Aorta (tissue), 5 donors: Measurements from ENCODE around the gene OVOL3. TPM values are rescaled to one million over a fixed set of nuclear protein-coding genes. Genes with fewer than 3 reads are reported as not detected.
A peak's percentile ranks its signal among the peaks of the same experiment; 100 is the strongest.

ENCODE experiments used
- ATAC-seq: fragments of 200-7000 bp; cut with Tn5 transposase; one replicate; pipeline ENCODE4 v1.9.1; 2022; ENCODE audit warnings: moderate library complexity; ENCODE audit not compliant: low FRiP score
- DNase-seq, 2 donors: peaks; one replicate each; pipeline ENCODE4 v3.0.0-alpha.2; 2020
- H3K27ac ChIP-seq, 2 donors: one replicate each; pipeline ENCODE4 v1.5.1; 2013; ENCODE audit warnings: low read length in 2 of 2, mild to moderate bottlenecking in 2 of 2, moderate library complexity in 2 of 2, control low read depth in 1 of 2, inconsistent platforms in 1 of 2, low read depth in 1 of 2
- H3K27me3 ChIP-seq, 2 donors: one replicate each; pipeline ENCODE4 v1.6.1; 2013; ENCODE audit warnings: control low read depth in 1 of 2, low read length in 1 of 2, mild to moderate bottlenecking in 1 of 2, moderate library complexity in 1 of 2; ENCODE audit not compliant: insufficient read depth in 2 of 2, control insufficient read depth in 1 of 2
- H3K36me3 ChIP-seq, 2 donors: one replicate each; pipeline ENCODE4 v1.6.1; 2013; ENCODE audit warnings: control low read depth in 1 of 2, low read length in 1 of 2, mild to moderate bottlenecking in 1 of 2; ENCODE audit not compliant: insufficient read depth in 2 of 2, control insufficient read depth in 1 of 2
- H3K4me1 ChIP-seq, 2 donors: one replicate each; pipeline ENCODE4 v1.6.1; 2013; ENCODE audit warnings: low read length in 2 of 2, control low read depth in 1 of 2, mild to moderate bottlenecking in 1 of 2, moderate library complexity in 1 of 2; ENCODE audit not compliant: insufficient read depth in 2 of 2, control insufficient read depth in 1 of 2
- H3K4me3 ChIP-seq, 2 donors: one replicate each; pipeline ENCODE4 v1.5.1; 2013; ENCODE audit warnings: low read length in 2 of 2, control low read depth in 1 of 2, mild to moderate bottlenecking in 1 of 2
- H3K9me3 ChIP-seq: one replicate; pipeline ENCODE4 v1.6.1; 2013; ENCODE audit warnings: mild to moderate bottlenecking, low read length; ENCODE audit not compliant: control insufficient read depth
- WGBS, 2 donors: extraction: QIAGEN DNeasy Blood & Tissue Kit; methylation state at CpG; one replicate each; pipeline ENCODE4 v1.1.7; 2013; 5-methylcytosine and 5-hydroxymethylcytosine counted together
- intact Hi-C, 2 donors: fragments of 100-400 bp; cut with DNase I; formaldehyde crosslinking; loops; one replicate each; pipeline versions ENCODE4 v1.14.2 to v1.15.0; 2022
- polyA plus RNA-seq, 2 donors: library from polyadenylated mRNA; stranded (reverse); fragments of 200-250 nt; gene quantifications; one replicate each; pipeline ENCODE4 v1.2.3, GENCODE V29; 2013
- total RNA-seq, 2 donors: library from RNA; stranded (reverse); fragmentation: NEBNext Ultra II Directional; extraction: Animal tissue kit (Norgen Biotek cat#: 25700); gene quantifications; one replicate each; pipeline ENCODE4 v1.2.1, GENCODE V29; 2021
- donor health status: healthy with polysubstance abuse.
- donor health status: Bipolar disorder and iron deficiency.
- donor health status: DM: no; HTN: no; CAD: no.
- donor health status: DM: no; HTN: no; CAD: no.
- donor health status: DM: yes; HTN: yes; CAD: no.

Gene OVOL3
- total and polyA plus RNA-seq, 4 donors = not detected

DNA sequence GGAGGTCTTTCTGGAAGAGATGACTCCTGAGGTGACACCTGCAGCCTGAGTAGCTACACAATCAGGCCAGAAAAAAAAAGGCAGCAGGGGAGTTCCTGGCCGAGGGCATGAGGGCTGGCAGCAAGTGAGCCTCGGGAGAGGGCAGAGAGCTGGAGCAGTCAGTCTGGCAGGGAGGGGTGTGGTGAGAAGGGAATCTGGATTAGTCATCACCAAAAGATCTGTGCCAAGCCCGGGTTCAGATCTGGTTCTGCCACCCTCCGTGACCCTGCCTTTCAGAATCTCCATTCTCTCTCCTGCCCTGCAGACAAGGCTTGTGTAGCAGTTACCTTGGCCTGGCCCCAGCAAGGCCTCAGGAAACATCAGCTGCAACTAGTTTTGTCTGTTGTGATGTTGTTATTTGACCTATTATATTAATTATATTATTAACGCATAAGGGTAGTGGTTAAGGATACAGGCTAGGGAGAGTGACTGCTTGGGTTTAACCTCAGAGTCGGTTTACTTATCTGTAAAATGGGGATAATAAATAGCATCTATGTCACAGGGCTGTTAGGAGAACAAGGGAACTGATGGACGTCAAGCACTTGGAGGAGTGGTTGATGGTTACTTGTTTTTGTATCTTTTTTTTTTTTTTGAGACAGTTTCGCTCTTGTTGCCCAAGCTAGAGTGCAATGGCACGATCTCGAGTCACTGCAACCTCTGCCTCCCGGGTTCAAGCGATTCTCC lies 26.2 kb downstream of the OVOL3 start:
- peak overlapping the region in 1 of 2 donors; percentile 95 for H3K27ac ChIP-seq
- DNase-seq (peak; percentile 81 to 83), ATAC-seq (peak; percentile 47)
- no peak overlapping the region for H3K4me3 ChIP-seq
- no peaks in the 10 kb centered on the region for H3K4me1 ChIP-seq
- intact Hi-C loops = no loop called here
- H3K9me3 ChIP-seq = no peaks in the 10 kb centered on the region
- H3K27me3 ChIP-seq = no peaks in the 10 kb centered on the region
- 41 to 43% methylated on average over 12 of the region's 12 CpGs for WGBS, 2 donors
- no peaks in the 10 kb centered on the region for H3K36me3 ChIP-seq

DNA sequence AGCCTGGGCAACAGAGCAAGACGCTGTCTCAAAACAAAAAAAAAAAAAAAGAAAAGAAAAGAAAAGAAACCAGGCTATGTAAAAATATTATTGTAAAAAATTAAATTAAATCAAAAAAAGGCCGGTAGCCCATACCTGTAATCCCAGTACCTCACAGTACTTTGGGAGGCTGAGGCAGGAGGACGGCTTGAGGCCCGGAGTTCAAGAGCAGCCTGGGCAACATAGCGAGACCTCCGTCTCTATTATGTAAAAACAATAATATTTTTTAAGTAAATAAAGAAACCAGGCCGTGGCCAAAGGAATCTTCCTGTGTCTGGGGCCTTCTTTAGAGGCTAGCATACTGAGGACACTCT lies 28.2 kb downstream of the OVOL3 start:
- Histone ChIP-seq H3K4me1 (no peaks in the 10 kb centered on the region), H3K36me3 (peaks cover 0 to 8% of the 10 kb centered on the region in 2 donors), H3K4me3 (peak overlapping the region in 1 of 2 donors; percentile 38), H3K9me3 (no peaks in the 10 kb centered on the region), H3K27me3 (no peaks in the 10 kb centered on the region), H3K27ac (peak overlapping the region in 1 of 2 donors; percentile 83)
- ATAC-seq (no peak), DNase-seq (no peak)
- intact Hi-C loops = no loop called here
- 18 to 23% methylated on average over 7 of the region's 7 CpGs for WGBS, 2 donors

DNA sequence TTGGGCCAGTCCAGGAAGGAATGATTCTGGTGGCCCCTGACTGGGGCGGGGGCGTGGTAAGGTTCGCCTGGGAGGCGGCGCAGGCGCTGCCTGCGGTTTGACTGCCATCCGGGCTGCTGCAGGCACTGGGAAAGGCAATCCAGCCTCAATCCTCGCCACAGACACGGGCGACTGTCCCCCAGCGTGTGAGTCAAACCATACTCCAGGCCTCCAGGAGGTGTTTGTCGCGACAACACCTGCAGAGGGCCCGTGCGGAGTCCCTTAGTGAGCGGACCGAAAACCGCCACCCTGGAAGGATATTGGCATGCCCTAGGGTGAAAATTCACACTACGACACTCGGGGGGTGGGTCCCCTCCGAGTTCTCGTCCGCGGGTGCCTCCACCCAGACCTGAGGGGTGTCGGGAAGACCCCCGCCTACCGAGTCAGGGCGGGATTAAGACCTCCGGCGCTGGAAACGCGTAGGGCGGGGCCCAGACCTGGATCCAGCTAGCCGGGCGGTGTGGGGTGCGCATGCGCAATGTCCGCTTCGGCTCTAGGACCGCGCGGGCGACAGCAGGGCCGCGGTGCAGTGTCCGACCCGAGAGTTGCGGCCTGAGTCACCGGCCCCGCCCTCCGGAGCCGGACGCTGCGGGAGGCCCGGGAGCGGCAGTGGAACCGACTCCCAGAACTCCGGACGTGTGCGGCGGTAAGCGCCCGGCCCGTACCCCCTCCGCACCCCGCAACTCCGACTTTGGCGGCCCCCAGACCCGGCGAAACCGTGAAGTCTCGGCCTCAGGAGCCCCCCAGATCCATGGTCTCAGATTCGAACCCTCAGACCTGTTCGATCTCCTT lies 28.7 kb downstream of the OVOL3 start, which contains the start of gene CAPNS1:
Gene CAPNS1 (plus strand): TSS at position 594 of the 831 bp plus-strand sequence. CDS start 946 bp downstream, outside the sequence.
- peak within 1 kb of the TSS; percentile 30 to 97 for H3K27ac ChIP-seq
- no peaks in the 10 kb centered on the region for H3K27me3 ChIP-seq
- ATAC-seq = peak; percentile 97
- H3K4me3 ChIP-seq = peak within 1 kb of the TSS; percentile 76 to 91
- DNase-seq = peak; percentile 99
- H3K9me3 ChIP-seq = no peaks in the 10 kb centered on the region
- intact Hi-C loops = loop anchor here in 1 of 2 donors (1.0 to 10.0 kb wide), 2 partner anchors 12 to 395 kb away; partner anchors contain the start of genes IGFLR1, LIN37, PSENEN and U2AF1L4
- no peaks in the 10 kb centered on the region for H3K4me1 ChIP-seq
- H3K36me3 ChIP-seq = peaks cover 0 to 8% of the 10 kb centered on the region in 2 donors
- WGBS, 2 donors = 0% methylated on average over 69 to 75 of the region's 75 CpGs

DNA sequence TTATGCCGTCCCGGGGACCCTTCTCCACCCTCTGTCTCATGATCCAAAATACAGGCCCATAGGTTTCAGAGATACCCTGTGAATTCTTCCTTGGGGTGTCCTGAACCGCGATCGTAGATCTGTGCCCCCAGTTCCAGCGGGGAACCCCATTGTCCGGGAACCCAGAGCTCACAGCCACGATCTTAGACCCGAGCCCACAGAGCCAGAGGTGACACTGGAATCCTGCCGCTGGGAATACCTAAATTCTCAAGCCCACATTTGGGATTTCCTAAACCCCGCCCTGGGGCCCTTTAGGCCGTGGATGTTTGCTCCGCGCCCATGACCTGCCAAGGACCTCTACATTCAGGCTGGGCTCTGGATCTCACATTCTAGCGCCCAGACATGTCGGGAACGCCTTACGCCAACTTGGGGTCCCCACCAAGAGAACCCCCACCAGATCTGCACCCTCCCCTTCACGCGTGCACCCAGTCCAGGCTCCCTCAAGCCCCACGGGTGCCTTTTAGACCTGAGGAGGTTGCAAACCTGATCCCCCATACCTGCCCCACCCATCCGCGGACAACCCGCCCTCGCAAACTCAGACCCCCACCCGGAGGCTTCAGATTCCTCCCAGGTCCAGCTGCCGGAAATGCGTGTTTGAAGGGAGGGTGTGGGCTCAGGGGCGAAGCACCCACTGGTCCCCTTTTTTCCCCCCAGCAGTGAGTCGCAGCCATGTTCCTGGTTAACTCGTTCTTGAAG lies 29.5 kb downstream of the OVOL3 start:
- ATAC-seq (peak; percentile 37), DNase-seq (peak; percentile 71 to 84)
- Histone ChIP-seq H3K27me3 (no peaks in the 10 kb centered on the region), H3K27ac (peak overlapping the region; percentile 30 to 97), H3K4me1 (no peaks in the 10 kb centered on the region), H3K36me3 (peaks cover 0 to 8% of the 10 kb centered on the region in 2 donors), H3K9me3 (no peaks in the 10 kb centered on the region), H3K4me3 (peak overlapping the region; percentile 76 to 91)
- intact Hi-C loops = loop anchor here in 1 of 2 donors (1.0 to 10.0 kb wide), 2 partner anchors 11 to 396 kb away; partner anchors contain the start of genes IGFLR1, LIN37, PSENEN and U2AF1L4
- WGBS, 2 donors = 0 to 1% methylated on average over 30 to 31 of the region's 31 CpGs

DNA sequence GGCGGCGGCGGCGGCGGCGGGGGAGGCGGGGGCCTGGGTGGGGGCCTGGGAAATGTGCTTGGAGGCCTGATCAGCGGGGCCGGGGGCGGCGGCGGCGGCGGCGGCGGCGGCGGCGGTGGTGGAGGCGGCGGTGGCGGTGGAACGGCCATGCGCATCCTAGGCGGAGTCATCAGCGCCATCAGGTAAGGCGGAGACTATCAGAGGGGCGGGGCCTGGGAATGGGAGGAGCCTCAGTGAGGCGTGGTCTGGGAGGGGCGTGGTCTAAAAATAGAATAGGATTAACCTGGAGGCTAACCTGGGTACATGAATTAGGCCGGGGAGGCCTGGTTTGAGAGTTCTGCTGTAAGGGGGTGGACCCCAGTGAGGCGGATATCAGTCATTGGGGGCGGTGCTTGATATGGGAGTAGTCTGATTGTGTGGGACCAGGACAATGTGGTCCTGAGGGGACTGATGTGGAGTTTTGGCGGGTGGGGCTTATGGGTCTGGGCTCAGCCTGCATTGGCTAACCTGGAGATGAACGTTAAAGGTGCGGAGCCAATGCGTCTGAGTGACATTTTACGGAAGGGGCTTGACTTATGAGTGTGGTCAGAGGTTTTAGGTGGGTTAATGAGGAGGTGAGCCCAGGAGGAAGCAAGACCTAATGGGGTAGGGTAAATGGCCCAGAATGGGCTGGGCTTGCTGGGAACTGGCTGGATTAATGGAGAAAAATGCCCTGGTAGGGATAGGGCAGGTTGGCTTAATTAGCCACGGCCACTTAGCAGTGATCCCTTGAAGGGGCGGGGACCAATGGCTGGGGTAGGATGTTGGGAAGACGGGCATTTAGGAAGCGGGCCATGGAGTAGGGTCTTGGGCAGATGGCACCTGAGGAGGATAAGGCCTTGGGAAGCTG lies 30.3 kb downstream of the OVOL3 start:
- Histone ChIP-seq H3K27me3 (no peaks in the 10 kb centered on the region), H3K9me3 (no peaks in the 10 kb centered on the region), H3K36me3 (peaks cover 4 to 15% of the 10 kb centered on the region in 2 donors), H3K4me1 (no peaks in the 10 kb centered on the region), H3K27ac (peak overlapping the region in 1 of 2 donors; percentile 14), H3K4me3 (peak overlapping the region; percentile 76 to 91)
- peak; percentile 72 for ATAC-seq
- 18 to 27% methylated on average over 28 to 42 of the region's 42 CpGs for WGBS, 2 donors
- DNase-seq = peak; percentile 88 to 95
- intact Hi-C loops = loop anchor here in 1 of 2 donors (10.0 kb wide), 1 partner anchor 396 kb away; the partner anchor contains the start of genes IGFLR1, LIN37, PSENEN and U2AF1L4

DNA sequence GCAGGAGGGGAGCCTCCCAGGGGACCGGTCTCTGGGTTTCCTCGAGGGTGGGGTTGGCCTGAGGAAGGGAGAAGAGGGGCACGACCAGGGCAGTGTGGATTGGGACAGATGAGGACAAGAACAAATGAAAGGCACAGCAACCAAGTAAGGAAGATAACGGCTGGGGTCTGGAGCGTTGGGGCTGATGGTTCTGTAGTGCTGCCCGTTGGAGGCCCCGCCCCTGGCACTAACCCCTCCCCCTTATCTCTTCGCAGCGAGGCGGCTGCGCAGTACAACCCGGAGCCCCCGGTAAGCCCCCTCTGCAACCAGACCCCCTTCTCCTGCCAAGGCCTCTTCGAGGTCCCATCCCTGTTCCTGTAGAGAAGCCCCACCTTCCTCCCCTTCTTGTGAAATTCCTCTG lies 31.1 kb downstream of the OVOL3 start:
- DNase-seq (no peak), ATAC-seq (no peak)
- 88 to 91% methylated on average over 13 to 14 of the region's 14 CpGs for WGBS, 2 donors
- no peak overlapping the region for H3K27ac ChIP-seq
- H3K27me3 ChIP-seq = no peaks in the 10 kb centered on the region
- H3K4me3 ChIP-seq = no peak overlapping the region
- peaks cover 4 to 18% of the 10 kb centered on the region in 2 donors for H3K36me3 ChIP-seq
- no peaks in the 10 kb centered on the region for H3K4me1 ChIP-seq
- intact Hi-C loops = loop anchor here in 1 of 2 donors (10.0 kb wide), 1 partner anchor 397 kb away; the partner anchor contains the start of genes IGFLR1, LIN37, PSENEN and U2AF1L4
- no peaks in the 10 kb centered on the region for H3K9me3 ChIP-seq

DNA sequence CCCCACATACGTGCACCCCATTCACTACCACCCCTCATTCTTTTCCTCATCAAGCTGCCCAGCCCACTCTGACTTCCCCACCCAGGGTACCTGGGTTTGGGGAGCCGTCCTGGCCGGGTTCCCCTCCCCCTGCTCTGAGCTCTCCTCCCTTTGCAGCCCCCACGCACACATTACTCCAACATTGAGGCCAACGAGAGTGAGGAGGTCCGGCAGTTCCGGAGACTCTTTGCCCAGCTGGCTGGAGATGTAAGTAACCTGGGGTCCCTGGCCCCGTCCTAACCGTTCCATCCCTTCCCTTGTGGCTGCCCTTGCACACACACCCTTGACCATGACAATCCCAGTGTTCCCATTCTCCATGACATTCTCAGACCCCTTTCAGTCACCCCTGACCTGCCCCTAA lies 31.6 kb downstream of the OVOL3 start:
- no peak overlapping the region for H3K27ac ChIP-seq
- H3K36me3 ChIP-seq = peaks cover 4 to 18% of the 10 kb centered on the region in 2 donors
- WGBS, 2 donors = 79 to 85% methylated on average over 9 of the region's 9 CpGs

More for the DNA sequence above, 31.6 kb downstream of the OVOL3 start:
- ATAC-seq = no peak
- DNase-seq = no peak
- no peaks in the 10 kb centered on the region for H3K9me3 ChIP-seq
- no peaks in the 10 kb centered on the region for H3K4me1 ChIP-seq
- no peaks in the 10 kb centered on the region for H3K27me3 ChIP-seq
- intact Hi-C loops = loop anchor here in 1 of 2 donors (10.0 kb wide), 1 partner anchor 398 kb away; the partner anchor contains the start of genes IGFLR1, LIN37, PSENEN and U2AF1L4
- H3K4me3 ChIP-seq = no peak overlapping the region
